Fibroblast of skin of left quadriceps (primary cell): ENCODE measurements around the gene REXO1.
"Not testable (repeated sequence)": the region's sequence is repeated elsewhere in the genome, so short reads cannot be mapped to it uniquely, and the experiment has no call there.

Experiments
- DNase-seq, 2 experiments: peaks; one replicate each; pipeline ENCODE4 v3.0.0-alpha.2; 2013; ENCODE audit warnings: low read depth in 2 of 2

Gene REXO1

DNA sequence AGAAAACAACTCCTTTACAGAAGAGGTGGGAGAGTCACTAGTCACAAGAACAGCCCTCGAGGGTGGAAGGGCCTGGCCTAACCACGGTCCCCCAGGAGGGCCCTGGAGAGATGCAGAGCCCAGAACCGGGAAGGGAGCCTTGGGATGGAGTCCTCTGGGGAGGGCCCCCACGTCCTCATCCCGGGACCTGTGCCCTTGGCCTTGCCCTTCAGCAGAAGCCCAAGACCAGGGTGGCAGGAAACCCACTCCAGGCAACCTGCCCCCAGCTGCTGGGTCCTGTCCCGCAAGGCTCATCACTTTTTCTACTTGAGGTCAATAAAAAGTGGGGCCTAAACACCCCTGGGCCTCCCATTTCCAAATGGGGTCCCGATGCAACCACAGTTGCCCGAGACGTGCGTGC is 33.9 kb downstream of the REXO1 start:
- no peak for DNase-seq

DNA sequence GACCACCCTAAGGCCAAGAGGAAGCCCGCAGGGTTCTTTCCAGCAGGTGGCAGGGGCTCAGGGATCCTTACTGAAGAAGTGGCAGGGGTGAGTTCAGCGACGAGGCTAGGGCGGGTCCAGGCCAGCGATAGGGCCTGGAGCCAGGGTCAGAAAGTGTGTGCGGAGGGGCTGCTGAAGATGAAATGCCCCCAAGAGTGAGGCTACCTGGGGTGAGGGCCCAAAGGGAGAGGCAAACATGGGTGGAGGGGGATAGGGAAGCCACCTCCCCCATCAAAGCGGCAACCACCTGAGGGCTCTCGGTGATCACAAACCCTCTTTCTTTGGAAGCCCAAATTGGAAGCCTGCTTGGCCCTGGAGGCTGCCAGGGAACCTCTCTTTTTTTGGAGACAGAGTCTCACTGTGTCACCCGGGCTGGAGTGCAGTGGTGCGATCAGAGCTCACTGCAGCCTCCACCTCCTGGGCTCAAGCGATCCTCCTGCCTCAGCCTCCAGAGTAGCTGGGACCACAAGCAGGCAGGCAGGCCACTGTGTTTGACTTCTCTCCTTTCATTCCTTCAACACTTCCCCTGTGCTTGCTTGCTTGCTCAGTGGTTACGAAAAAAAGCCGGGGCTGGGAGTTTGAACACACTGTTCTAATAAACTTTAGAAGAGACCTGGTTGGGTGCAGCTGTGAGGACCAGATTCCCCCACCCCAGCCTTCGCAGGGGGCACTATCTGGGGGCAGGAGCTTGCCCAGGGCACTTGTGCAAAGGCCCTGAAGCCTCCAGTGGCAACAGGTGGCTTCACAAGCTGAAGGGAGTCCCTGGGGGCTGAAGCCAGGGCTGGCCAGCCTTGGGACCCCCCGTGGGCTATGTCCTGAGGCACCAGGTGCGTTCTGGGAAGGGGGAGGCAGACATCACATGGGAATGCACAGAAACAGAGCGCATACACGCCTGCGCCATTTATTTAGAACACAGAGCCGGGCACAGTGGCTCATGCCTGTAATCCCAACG is 34.8 kb downstream of the REXO1 start:
- DNase-seq: no peak

DNA sequence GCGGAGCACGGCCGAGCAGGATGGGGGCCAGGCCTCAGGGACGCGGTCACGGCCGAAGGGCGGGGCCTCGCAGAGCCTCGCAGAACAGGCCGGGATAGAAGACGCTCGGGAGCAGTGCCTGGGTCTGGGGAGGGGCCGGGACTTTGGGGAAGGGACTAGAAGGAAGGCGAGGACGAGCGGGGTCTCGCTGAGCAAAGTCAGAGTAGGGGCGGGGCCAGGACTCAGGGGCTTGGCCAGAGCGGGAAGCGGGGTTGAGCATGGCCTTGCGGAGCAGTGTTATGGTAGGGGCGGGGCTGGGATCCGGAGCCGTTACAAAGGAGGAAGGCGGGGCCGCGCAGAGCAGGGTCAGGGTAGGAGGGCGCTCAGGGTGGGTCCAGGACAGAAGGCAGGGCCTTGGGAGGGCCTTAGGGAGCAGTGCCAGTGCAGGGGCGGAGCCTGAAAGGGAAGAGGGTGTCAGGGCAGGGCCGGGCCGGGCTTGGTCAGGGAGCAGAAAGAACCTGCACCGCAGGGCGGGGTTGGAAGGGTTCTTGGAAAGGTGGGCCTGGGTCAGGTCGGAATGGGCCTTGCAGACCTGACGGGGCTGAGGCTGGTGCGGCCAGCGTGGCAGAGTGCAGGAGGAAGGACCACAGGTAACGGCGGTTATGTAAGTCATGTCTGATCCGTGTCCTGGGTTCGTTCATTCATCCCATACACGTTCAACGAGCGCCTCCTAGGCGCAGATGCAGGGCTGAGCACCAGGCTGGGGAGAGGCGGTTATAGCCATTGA is 35.7 kb downstream of the REXO1 start:
- peak; percentile 75 to 76 for DNase-seq

DNA sequence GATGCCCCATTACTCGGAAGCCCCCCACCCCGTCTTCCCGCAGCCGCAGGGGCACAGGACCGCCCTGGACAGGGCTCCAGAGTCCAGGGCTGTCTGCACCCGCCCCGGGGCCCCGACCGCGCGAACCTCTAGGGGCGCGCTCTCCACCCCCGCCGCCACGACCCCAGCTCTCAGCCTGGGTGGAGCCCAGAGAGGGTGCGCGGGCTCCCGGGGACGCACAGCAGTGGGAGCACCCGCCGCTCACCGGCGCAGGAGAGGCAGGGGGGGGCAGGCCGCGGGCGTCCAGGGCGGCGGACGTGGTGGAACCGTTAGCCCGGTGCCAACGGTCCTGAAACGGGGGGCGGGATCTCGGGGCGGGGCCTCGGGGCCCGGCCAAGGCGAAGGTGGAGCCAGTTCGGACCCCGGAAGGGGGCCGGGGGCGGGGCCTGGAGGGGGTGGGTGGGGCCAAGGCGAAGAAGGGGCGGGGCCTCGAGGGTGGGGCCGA is 36.3 kb downstream of the REXO1 start, which contains the start of gene ATP8B3:
Gene ATP8B3 (minus strand): TSS at position 335 of the 484 bp plus-strand sequence. CDS start 540 bp downstream, outside the sequence.
- DNase-seq: no peak

DNA sequence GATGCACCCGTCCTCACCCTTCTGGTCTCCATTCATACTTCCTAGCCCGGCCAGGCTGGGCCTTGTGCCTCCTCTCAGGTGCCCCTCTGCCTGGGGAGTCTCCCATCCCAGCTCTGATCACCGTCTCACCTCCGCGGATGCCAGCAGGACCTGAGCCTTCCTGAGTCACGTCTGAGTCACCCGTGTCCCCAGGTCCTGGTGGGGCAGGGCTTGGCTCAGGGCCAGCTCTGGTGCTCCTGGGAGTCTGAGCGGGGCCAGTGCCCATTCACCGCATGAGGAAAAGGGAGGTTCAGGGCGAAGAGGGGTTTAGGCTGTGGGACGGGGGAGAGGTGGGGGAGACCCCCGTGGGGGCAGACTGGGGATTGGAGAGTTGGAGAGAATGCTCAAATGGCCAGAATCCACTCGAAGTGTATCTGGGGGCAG is 36.8 kb downstream of the REXO1 start:
- no peak for DNase-seq

DNA sequence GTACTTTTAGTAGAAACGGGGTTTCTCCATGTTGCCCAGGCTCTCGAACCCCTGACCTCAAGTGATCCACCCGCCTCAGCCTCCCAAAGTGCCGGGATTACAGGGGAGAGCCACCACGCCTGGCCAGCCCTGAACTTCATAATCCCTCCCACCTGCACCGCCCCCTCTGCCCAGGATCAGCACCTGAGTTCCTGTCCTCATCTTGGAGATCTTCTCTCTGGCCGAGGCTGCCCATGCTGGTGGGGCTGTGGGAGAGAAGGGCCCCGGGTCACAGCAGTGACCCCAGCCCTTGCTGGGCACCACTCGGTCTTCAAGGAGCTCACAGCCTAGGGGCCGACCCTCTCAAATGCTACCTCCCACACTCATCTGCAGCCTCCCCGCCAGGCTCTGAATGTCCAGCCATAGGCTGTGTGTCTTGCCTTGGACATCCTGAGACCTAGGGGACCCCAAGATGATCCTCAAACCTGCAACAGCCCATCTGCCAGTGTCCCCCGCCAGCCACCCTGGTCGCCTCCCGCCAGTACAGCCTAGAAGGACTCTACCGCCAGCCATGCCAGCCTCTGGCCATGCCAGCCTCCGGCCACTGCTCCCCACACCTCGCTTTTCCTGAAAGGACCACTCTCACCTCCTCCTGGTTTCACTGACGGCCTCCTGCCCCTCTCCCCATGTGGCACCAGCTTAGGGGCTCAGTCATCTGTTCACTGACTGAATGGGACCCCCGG is 37.7 kb downstream of the REXO1 start:
- no peak for DNase-seq

DNA sequence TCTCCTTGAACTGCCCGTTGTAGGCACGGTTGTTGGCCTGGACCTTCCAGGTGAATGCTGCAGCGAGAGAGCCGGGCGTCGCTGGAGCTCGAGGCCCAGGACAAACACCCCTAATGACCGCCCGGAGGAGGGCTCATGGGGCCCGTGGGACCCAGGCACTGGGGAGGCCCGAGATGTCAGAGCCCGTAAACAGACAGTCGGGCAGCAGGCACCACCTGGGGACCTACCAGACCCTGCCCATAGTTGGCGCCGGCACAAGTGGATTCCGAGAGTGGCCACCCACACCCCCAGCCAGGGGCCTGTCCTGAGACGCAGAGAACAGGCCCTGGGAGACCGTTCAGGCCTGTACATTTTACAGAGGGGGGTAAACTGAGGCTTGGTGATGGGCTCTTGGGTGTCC is 38.6 kb downstream of the REXO1 start:
- no peak for DNase-seq

DNA sequence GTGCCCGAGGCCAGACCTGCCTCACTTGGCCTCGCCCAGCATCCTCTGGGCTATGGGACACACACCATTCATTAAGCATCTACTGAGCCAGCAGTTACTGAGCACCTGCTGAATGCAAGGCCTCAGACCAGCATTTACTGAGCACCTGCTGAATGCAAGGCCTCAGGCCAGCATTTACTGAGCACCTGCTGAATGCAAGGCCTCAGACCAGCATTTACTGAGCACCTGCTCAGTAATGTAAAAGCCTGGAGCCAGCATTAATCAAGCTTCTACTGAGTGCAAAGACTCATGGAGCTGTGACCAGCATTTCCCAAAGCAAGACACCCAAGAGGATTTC is 39.9 kb downstream of the REXO1 start:
- no peak for DNase-seq

DNA sequence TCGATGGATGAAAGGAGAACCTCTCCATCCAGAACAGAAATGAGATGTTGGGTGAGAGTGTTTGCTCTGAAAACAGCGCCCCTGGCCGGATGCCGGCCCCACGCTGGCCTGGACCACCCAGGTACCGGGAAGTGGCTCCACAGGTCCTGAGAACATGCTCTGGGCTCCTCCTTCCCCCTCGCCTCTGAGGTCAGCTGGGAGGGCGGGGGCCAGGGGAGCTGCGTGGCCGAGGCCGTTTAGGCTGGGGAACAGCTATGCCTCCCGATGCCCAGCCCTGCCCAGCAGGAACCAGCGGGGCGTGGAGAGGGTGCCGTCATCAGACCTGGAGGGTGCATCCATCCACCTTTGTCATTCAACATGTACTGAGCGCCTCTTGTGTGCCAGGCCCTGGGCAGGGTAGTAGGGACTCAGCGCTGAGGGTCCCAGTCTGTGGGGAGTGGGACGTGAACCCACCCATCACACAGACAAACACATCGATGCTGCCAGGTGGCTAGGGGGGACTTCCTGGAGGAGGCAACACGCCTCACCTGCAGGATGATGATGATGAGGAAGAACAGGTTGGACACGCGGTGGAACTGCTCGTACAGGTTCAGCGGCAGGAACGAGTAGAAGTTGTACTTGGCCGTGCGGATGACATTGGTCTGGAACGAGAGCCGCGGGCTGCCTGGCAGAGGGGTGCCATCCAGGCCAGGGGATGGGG is 40.4 kb downstream of the REXO1 start:
- DNase-seq: no peak

DNA sequence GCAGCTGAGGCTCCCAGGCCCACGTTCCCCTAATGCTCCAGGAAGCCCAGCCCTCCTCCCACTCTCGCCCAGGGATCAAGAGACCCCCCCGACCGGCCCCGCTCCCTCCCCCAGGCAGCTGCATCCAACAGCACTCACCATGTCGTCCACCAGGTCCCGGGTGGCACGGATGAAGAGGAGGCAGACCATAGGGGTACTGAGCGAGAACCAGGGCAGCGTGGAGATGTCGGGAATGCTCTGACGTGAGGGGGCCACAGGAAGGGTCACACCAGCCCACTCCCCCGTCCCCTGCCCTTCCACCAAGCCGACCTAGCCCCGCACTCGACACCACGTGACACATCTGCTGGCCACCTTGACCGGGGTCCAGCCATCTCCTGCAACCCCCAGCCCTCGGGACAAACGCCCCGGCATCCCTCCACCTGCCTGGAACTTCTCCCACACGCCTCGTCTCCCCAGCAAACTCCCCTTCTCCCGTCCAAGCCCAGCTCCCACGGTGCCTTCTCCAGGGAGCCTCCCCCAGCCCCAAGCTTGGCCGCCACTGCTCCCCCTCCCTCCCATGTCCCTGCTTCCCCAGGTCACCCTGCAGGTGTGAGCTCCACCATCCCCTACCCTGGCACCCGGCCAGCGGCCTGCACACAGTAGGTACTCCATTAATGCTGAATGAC is 41.1 kb downstream of the REXO1 start:
- DNase-seq: no peak

DNA sequence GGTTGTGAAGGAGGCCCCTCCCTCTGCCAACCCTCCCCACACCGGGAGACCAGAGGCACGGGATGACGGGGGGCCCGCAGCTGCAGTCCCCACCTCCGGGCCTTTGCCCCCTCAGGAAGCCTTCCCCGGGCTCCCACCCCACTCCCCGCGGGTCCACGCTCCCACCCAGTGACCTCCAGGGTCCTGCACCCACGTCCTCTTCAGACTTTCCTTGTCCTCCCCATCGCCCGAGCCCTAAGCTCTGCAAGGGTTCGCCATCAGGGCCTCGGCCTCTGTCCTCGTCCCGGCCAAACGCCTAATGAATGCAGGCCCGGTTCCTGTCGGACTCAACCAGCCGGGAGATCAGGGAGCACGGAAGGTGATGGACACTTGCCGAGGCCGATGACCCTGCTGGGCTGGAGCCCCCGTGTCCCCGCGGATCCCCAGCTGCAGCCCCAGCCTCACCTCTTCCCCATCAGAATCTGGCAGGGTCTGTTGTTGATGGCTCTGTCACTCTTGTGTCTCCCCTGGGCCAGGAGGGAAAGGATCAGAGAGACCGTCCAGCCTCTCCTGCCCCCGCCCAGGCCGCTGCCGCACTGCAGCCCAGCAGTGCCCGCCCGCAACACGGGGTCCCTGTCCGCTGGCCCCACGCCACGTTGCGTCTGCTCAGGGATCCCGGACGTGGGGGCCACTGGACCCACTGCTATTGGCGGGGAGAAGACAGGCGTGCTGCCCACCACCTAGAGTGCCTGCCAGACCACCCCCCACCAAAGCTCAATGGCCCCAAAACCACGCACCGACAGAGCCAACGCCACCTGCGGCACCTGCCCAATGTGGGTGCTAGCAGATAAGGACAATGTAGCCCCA is 41.9 kb downstream of the REXO1 start:
- DNase-seq: no peak

DNA sequence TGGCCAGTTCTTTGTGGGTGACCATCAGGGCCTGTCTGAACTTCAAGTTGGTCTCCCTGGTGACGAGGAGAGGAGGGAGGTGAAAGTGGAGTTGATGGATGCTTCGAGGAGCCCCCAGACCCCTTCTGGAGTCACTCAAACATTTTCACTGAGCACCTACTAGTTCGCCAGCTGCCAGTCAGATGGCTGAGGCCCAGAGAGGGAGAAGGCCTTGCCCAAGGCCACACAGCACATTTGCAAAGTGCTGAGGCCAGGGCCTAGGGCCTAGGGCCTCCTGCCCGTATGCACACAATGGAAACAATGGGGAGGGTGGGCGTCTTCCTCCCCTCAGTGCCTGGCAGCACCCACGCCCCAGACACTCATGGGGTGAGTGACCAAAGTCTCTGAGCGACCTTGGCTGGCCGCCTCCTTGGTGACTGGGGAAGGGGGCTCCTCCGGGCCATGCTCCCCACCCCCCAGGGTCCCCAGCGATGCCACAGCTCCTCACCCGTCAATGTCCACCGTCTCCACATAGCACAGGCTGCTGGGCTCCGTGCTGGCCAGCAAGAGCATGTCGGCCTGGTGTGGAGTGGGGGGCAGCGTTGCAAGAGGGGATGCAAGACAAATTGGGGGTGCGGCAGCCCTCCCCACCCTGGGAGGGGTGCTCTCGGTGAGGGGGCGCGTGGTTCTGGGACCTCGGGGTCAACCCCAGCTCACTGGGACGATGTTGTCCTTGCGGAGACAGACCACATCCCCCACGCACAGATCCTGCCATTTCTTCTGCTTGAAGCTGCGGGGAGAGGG is 42.7 kb downstream of the REXO1 start:
- no peak for DNase-seq

DNA sequence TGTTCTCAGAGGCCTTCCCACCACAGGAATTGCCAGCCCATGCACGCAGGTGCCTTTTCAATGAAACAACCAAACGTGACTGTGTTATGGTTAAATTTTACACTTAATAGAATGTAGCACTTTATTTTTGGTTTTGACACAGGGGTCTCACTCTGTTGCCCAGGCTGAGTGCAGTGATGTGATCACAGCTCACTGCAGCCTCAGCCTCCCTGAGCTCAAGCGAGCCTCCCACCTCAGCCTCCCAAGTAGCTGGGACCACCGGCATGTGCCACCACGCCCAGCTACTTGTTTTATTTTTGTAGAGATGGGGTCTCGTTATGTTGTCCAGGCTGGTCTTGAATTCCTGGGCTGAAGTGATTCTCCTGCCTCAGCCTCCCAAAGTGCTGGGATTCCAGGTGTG is 43.4 kb downstream of the REXO1 start:
- DNase-seq: no peak

DNA sequence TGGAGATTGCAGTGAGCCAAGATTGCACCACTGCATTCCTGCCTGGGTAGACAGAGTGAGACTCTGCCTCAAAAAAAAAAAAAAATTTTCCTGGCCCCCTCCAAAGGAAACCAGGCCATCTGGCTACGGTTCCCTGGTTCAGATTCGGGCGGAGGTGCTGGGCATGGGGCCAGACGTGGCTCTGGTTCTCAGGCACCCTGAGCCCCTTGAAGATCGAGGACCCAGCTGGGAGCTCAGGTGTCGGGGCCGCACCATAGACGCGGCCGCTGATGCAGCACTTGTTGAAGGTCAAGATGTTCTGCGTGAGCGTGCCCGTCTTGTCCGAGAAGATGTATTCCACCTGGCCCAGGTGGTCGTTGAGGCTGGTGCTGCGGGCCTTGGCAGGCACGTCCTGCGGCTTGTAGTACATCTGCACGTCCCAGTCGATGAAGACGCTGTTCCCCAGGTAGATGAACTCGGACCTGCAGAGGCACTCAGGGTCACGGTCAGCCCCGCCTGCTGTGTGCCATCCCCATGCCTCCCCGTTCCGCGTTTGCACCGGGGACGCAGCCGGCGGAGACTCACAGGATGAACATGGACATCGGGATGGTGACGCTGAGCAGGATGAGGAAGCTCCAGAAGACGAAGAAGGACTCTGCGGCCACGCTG is 48.5 kb downstream of the REXO1 start:
- no peak for DNase-seq

DNA sequence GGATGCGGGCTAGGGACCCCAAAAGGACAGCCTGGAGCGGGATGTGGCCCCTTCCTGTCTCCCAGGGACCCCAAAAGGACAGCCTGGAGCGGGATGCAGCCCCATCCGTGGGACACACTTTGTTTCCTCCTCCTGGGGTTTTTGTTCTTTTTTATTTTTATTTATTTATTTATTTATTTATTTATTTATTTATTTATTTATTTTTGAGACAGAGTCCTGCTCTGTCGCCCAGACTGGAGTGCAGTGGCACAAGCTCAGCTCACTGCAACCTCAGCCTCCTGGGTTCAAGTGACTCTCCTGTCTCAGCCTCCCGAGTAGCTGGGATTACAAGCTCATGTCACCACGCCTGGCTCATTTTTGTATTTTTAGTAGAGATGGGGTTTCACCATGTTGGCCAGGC is 51.0 kb downstream of the REXO1 start:
- DNase-seq: not testable (repeated sequence)

DNA sequence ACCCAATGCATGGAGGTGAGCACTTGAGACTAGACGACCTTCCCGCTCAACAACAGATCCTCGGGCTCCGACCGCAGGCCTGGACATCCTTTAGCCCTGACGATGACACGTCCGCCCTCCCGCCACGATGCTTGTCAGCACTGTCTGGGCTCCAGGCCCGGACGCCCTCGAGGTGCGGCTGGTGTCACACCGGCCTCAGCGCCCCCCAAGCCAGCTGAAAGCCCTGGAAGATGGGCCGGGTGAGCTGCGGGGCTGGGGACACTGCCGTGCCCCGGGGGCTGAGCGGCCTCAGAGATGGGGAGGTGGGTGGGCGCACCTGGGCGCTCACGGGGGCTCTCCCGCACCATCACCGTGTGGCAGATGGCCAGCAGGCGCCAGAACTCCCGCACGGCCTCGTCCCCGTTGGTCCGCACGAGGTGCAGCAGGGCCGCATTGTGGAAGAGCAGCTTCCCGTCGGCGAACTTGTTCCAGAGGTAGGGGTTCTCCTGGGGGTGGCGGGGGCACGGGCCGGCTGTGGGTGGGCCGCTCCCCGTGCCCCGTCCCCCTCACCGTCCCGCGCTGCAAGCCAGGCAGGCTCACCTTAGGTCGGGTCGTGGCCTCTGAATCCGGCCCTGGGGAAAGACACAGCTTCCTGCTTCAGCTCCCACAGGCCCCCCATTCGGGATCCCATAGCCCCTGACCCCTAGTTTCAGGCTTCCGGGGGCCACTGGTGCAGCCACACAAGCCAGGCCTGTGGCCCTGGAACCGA is 51.7 kb downstream of the REXO1 start:
- DNase-seq: no peak

DNA sequence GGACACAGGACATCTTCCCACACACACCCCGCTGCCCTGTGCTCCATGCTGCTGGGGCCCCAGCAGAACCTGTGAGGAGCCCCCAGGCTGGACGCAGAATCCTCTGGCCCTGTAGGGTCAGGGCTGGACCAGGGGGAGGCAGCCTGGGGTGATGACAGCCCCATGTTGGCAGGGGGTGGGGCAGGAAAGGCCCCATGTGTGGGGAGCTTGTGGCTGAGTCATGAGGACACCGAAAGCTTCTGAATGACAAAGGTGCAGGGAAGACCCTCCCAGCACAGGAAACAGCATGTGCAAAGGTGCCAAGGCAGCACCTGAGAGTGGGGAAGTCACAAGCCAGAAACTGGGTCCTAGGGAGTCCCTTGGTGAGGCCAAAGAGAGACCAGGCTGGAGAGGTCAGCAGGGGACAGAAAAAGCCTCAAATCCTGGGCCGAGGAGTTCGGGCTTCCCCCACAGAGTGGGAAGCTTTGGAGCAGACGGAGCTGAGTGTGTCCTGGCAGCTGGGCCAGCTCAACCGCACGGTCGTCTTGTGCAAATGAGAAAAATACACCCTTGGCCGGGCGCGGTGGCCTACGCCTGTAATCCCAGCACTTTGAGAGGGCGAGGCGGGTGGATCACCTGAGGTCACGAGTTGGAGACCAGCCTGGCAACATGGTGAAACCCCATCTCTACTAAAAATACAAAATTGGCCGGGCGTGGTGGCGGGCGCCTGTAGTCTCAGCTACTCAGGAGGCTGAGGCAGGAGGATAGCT is 53.7 kb downstream of the REXO1 start:
- no peak for DNase-seq
